Measurements from ENCODE around the gene CAMTA1. TPM values are rescaled to one million over a fixed set of nuclear protein-coding genes. Genes with fewer than 3 reads are reported as not detected.
"Not testable (repeated sequence)": the region's sequence is repeated elsewhere in the genome, so short reads cannot be mapped to it uniquely, and the experiment has no call there.

CAMTA1 gene
- total RNA-seq, 2 donors from 2014 or later: 55.3 to 69.5 TPM

- Mint-ChIP-seq H3K27ac (no peak overlapping the region), H3K4me3 (no peak overlapping the region), H3K4me1 (no peaks in the 10 kb centered on the region), H3K27me3 (peaks cover 70% of the 10 kb centered on the region), H3K36me3 (ENCODE audit: low read depth) (peaks cover 4% of the 10 kb centered on the region)
- no peak for DNase-seq
- ATAC-seq: no peak
- no peaks in the 10 kb centered on the region for H3K9me3 ChIP-seq (ENCODE audit: control insufficient read depth, low read length, poor library complexity, severe bottlenecking)
These were observed 131.8 kb downstream of the CAMTA1 start for GRCh38 chr1:6917067-6917466.

GRCh38 chr1:6918186-6918924, 133.1 kb downstream of the CAMTA1 start:
- no peaks in the 10 kb centered on the region for H3K9me3 ChIP-seq (ENCODE audit: control insufficient read depth, low read length, poor library complexity, severe bottlenecking)
- Mint-ChIP-seq H3K4me3 (no peak overlapping the region), H3K27me3 (peaks cover 66% of the 10 kb centered on the region), H3K36me3 (ENCODE audit: low read depth) (peaks cover 4% of the 10 kb centered on the region), H3K27ac (peak overlapping the region; percentile 78), H3K4me1 (no peaks in the 10 kb centered on the region)
- ATAC-seq (no peak), DNase-seq (no peak)

- ATAC-seq: no peak
- no peak for DNase-seq
- H3K4me1 Mint-ChIP-seq: no peaks in the 10 kb centered on the region
- H3K36me3 Mint-ChIP-seq (ENCODE audit: low read depth): peaks cover 4% of the 10 kb centered on the region
- peaks cover 63% of the 10 kb centered on the region for H3K27me3 Mint-ChIP-seq
- H3K9me3 ChIP-seq (ENCODE audit: control insufficient read depth, low read length, poor library complexity, severe bottlenecking): no peaks in the 10 kb centered on the region
- H3K4me3 Mint-ChIP-seq: no peak overlapping the region
- H3K27ac Mint-ChIP-seq: peak overlapping the region; percentile 78
These were observed 133.8 kb downstream of the CAMTA1 start for GRCh38 chr1:6918925-6919511.

- H3K4me3 Mint-ChIP-seq; DNase-seq; ATAC-seq; H3K4me1 Mint-ChIP-seq; H3K27ac Mint-ChIP-seq; H3K36me3 Mint-ChIP-seq (ENCODE audit: low read depth); H3K9me3 ChIP-seq (ENCODE audit: control insufficient read depth, low read length, poor library complexity, severe bottlenecking): not testable (repeated sequence)
- peaks cover 62% of the 10 kb centered on the region for H3K27me3 Mint-ChIP-seq
These were observed 136.3 kb downstream of the CAMTA1 start for GRCh38 chr1:6921506-6921905.

GRCh38 chr1:6922096-6922931, 137.1 kb downstream of the CAMTA1 start:
- DNase-seq (no peak), ATAC-seq (no peak)
- no peak overlapping the region for H3K4me3 Mint-ChIP-seq
- peaks cover 4% of the 10 kb centered on the region for H3K4me1 Mint-ChIP-seq
- peaks cover 2% of the 10 kb centered on the region for H3K36me3 Mint-ChIP-seq (ENCODE audit: low read depth)
- H3K27ac Mint-ChIP-seq: no peak overlapping the region
- peaks cover 54% of the 10 kb centered on the region for H3K27me3 Mint-ChIP-seq
- no peaks in the 10 kb centered on the region for H3K9me3 ChIP-seq (ENCODE audit: control insufficient read depth, low read length, poor library complexity, severe bottlenecking)

- DNase-seq: no peak
- peaks cover 2% of the 10 kb centered on the region for H3K36me3 Mint-ChIP-seq (ENCODE audit: low read depth)
- H3K27me3 Mint-ChIP-seq: peaks cover 52% of the 10 kb centered on the region
- H3K27ac Mint-ChIP-seq: no peak overlapping the region
- H3K9me3 ChIP-seq (ENCODE audit: control insufficient read depth, low read length, poor library complexity, severe bottlenecking): no peaks in the 10 kb centered on the region
- H3K4me3 Mint-ChIP-seq: no peak overlapping the region
- peaks cover 5% of the 10 kb centered on the region for H3K4me1 Mint-ChIP-seq
- ATAC-seq: no peak
These were observed 137.8 kb downstream of the CAMTA1 start for GRCh38 chr1:6923012-6923411.

GRCh38 chr1:6923416-6923815, 138.2 kb downstream of the CAMTA1 start:
- H3K36me3 Mint-ChIP-seq (ENCODE audit: low read depth): peaks cover 2% of the 10 kb centered on the region
- no peak overlapping the region for H3K27ac Mint-ChIP-seq
- no peak for ATAC-seq
- no peak overlapping the region for H3K4me3 Mint-ChIP-seq
- peaks cover 7% of the 10 kb centered on the region for H3K4me1 Mint-ChIP-seq
- DNase-seq: no peak
- no peaks in the 10 kb centered on the region for H3K9me3 ChIP-seq (ENCODE audit: control insufficient read depth, low read length, poor library complexity, severe bottlenecking)
- H3K27me3 Mint-ChIP-seq: peaks cover 56% of the 10 kb centered on the region

GRCh38 chr1:6923955-6924881, 139.0 kb downstream of the CAMTA1 start:
- Mint-ChIP-seq H3K4me1 (peaks cover 7% of the 10 kb centered on the region), H3K4me3 (no peak overlapping the region), H3K27me3 (peaks cover 57% of the 10 kb centered on the region), H3K27ac (no peak overlapping the region), H3K36me3 (ENCODE audit: low read depth) (peaks cover 3% of the 10 kb centered on the region)
- ATAC-seq (no peak), DNase-seq (no peak)
- no peaks in the 10 kb centered on the region for H3K9me3 ChIP-seq (ENCODE audit: control insufficient read depth, low read length, poor library complexity, severe bottlenecking)

- H3K9me3 ChIP-seq (ENCODE audit: control insufficient read depth, low read length, poor library complexity, severe bottlenecking): no peaks in the 10 kb centered on the region
- Mint-ChIP-seq H3K27ac (no peak overlapping the region), H3K4me3 (no peak overlapping the region), H3K4me1 (peaks cover 7% of the 10 kb centered on the region), H3K27me3 (peaks cover 52% of the 10 kb centered on the region), H3K36me3 (ENCODE audit: low read depth) (peaks cover 2% of the 10 kb centered on the region)
- DNase-seq (no peak), ATAC-seq (no peak)
These were observed 139.6 kb downstream of the CAMTA1 start for GRCh38 chr1:6924891-6925290.

GRCh38 chr1:6927626-6928025, 142.4 kb downstream of the CAMTA1 start:
- Mint-ChIP-seq H3K4me3 (no peak overlapping the region), H3K27me3 (peaks cover 56% of the 10 kb centered on the region), H3K36me3 (ENCODE audit: low read depth) (peaks cover 2% of the 10 kb centered on the region), H3K4me1 (peaks cover 7% of the 10 kb centered on the region), H3K27ac (no peak overlapping the region)
- H3K9me3 ChIP-seq (ENCODE audit: control insufficient read depth, low read length, poor library complexity, severe bottlenecking): no peaks in the 10 kb centered on the region
- DNase-seq: no peak
- ATAC-seq: no peak

- Mint-ChIP-seq H3K4me3 (no peak overlapping the region), H3K4me1 (peaks cover 7% of the 10 kb centered on the region), H3K27ac (peak overlapping the region; percentile 16), H3K27me3 (peaks cover 55% of the 10 kb centered on the region), H3K36me3 (ENCODE audit: low read depth) (peaks cover 2% of the 10 kb centered on the region)
- no peak for DNase-seq
- no peaks in the 10 kb centered on the region for H3K9me3 ChIP-seq (ENCODE audit: control insufficient read depth, low read length, poor library complexity, severe bottlenecking)
- ATAC-seq: no peak
These were observed 143.0 kb downstream of the CAMTA1 start for GRCh38 chr1:6928106-6928885.

GRCh38 chr1:6930732-6931300, 145.6 kb downstream of the CAMTA1 start:
- Mint-ChIP-seq H3K27ac (no peak overlapping the region), H3K4me1 (peaks cover 7% of the 10 kb centered on the region), H3K27me3 (peaks cover 45% of the 10 kb centered on the region), H3K36me3 (ENCODE audit: low read depth) (peaks cover 2% of the 10 kb centered on the region), H3K4me3 (no peak overlapping the region)
- DNase-seq (no peak), ATAC-seq (no peak)
- H3K9me3 ChIP-seq (ENCODE audit: control insufficient read depth, low read length, poor library complexity, severe bottlenecking): no peaks in the 10 kb centered on the region
